WTC11 (cell line): ENCODE measurements around the gene GLI1. TPM values are rescaled to one million over a fixed set of nuclear protein-coding genes. Genes with fewer than 3 reads are reported as not detected.

Experiments used
- ATAC-seq: fragments of 200-7000 bp; cut with Tn5 transposase; 2 replicates; pipeline ENCODE4 v1.10.0; 2021; ENCODE audit warnings: mild to moderate bottlenecking, moderate library complexity
- CTCF ChIA-PET: fragments of 300-600 bp; sonication (Branson Sonifier 250); formaldehyde crosslinking; loops from one replicate; lab custom pipeline; 2021; ENCODE audit warnings: antibody characterized with exemption; lab: Charles Lee
- POLR2A ChIA-PET: fragments of 350-600 bp; sonication (Branson Sonifier 250); formaldehyde crosslinking; loops from one replicate; lab custom pipeline; 2021; ENCODE audit warnings: antibody characterized with exemption; lab: Charles Lee
- DNase-seq: peaks from one replicate; pipeline ENCODE4 v3.0.0; 2021; ENCODE audit warnings: low spot score
- H3K27ac Mint-ChIP-seq: 2 replicates; pipeline ENCODE4 v1.8.0; 2021; ENCODE audit warnings: mixed read lengths
- H3K27me3 Mint-ChIP-seq: 2 replicates; pipeline ENCODE4 v1.8.0; 2021; ENCODE audit warnings: low read depth, mild to moderate bottlenecking, moderate library complexity, mixed read lengths
- H3K36me3 Mint-ChIP-seq: 2 replicates; pipeline ENCODE4 v1.8.0; 2021; ENCODE audit warnings: mixed read lengths
- H3K4me1 Mint-ChIP-seq: 2 replicates; pipeline ENCODE4 v1.8.0; 2022; ENCODE audit warnings: mixed read lengths
- H3K4me3 Mint-ChIP-seq: 2 replicates; pipeline ENCODE4 v1.8.0; 2021; ENCODE audit warnings: mild to moderate bottlenecking, moderate library complexity, mixed read lengths
- H3K9me3 Mint-ChIP-seq: 2 replicates; pipeline ENCODE4 v1.8.0; 2021; ENCODE audit warnings: mixed read lengths
- ATF1 ChIP-seq: sonication (generic); formaldehyde crosslinking; IDR thresholded peaks from 2 replicates; pipeline ENCODE4 v1.8.1; 2023; ENCODE audit warnings: mild to moderate bottlenecking, moderate library complexity, missing genetic modification reagents
- E2F1 ChIP-seq: sonication (generic); formaldehyde crosslinking; IDR thresholded peaks from 2 replicates; pipeline ENCODE4 v1.8.0; 2022; ENCODE audit warnings: mild to moderate bottlenecking, missing genetic modification reagents
- ERG ChIP-seq: fragments of 250-450 bp; sonication (Bioruptor Pico); IDR thresholded peaks from 2 replicates; pipeline ENCODE4 v1.8.0; 2021; ENCODE audit warnings: mild to moderate bottlenecking
- ESRRA ChIP-seq: sonication (generic); formaldehyde crosslinking; IDR thresholded peaks from 2 replicates; pipeline ENCODE4 v1.8.1; 2022; ENCODE audit warnings: mild to moderate bottlenecking, missing genetic modification reagents, borderline replicate concordance
- FOXK1 ChIP-seq: sonication (generic); formaldehyde crosslinking; IDR thresholded peaks from 2 replicates; pipeline ENCODE4 v1.8.0; 2022; ENCODE audit warnings: mild to moderate bottlenecking, moderate library complexity, missing genetic modification reagents
- IRF1 ChIP-seq: sonication (generic); formaldehyde crosslinking; IDR thresholded peaks from 2 replicates; pipeline ENCODE4 v1.8.0; 2023; ENCODE audit warnings: missing genetic modification reagents
- IRF2 ChIP-seq: sonication (generic); formaldehyde crosslinking; IDR thresholded peaks from 2 replicates; pipeline ENCODE4 v1.8.0; 2022; ENCODE audit warnings: low read depth, missing genetic modification reagents, borderline replicate concordance
- JAZF1 ChIP-seq: fragments of 250-450 bp; sonication (Bioruptor Pico); IDR thresholded peaks from 2 replicates; pipeline ENCODE4 v1.9.0; 2021; ENCODE audit warnings: moderate library complexity, mild to moderate bottlenecking, inconsistent platforms
- MAX ChIP-seq: sonication (generic); formaldehyde crosslinking; IDR thresholded peaks from 2 replicates; pipeline ENCODE4 v1.8.0; 2022; ENCODE audit warnings: mild to moderate bottlenecking, missing genetic modification reagents
- MXD4 ChIP-seq: fragments of 250-450 bp; sonication (Bioruptor Pico); IDR thresholded peaks from 2 replicates; pipeline ENCODE4 v1.8.0; 2021; ENCODE audit warnings: mild to moderate bottlenecking, moderate library complexity, borderline replicate concordance
- NR1H2 ChIP-seq: sonication (generic); formaldehyde crosslinking; IDR thresholded peaks from 2 replicates; pipeline ENCODE4 v1.9.0; 2021; ENCODE audit warnings: mild to moderate bottlenecking, moderate library complexity, missing genetic modification reagents
- NR2C2 ChIP-seq: sonication (generic); formaldehyde crosslinking; IDR thresholded peaks from 2 replicates; pipeline ENCODE4 v1.8.0; 2022; ENCODE audit warnings: mild to moderate bottlenecking, missing genetic modification reagents
- OVOL2 ChIP-seq: fragments of 250-450 bp; sonication (Bioruptor Pico); IDR thresholded peaks from 2 replicates; pipeline ENCODE4 v1.9.0; 2021; ENCODE audit warnings: mild to moderate bottlenecking, borderline replicate concordance
- PRDM15 ChIP-seq: sonication (generic); formaldehyde crosslinking; IDR thresholded peaks from 2 replicates; pipeline ENCODE4 v1.8.0; 2022; ENCODE audit warnings: missing genetic modification reagents
- PREB ChIP-seq: sonication (generic); formaldehyde crosslinking; IDR thresholded peaks from 2 replicates; pipeline ENCODE4 v1.8.1; 2022; ENCODE audit warnings: mild to moderate bottlenecking, missing genetic modification reagents, moderate library complexity, borderline replicate concordance
- SOX15 ChIP-seq: fragments of 250-450 bp; sonication (Bioruptor Pico); IDR thresholded peaks from 2 replicates; pipeline ENCODE4 v1.9.0; 2021; ENCODE audit warnings: mild to moderate bottlenecking
- SP1 ChIP-seq: sonication (generic); formaldehyde crosslinking; conservative IDR thresholded peaks from 2 replicates; pipeline ENCODE4 v1.8.1; 2022; ENCODE audit warnings: missing genetic modification reagents
- TCF7 ChIP-seq: sonication (generic); formaldehyde crosslinking; IDR thresholded peaks from 2 replicates; pipeline ENCODE4 v1.8.0; 2022; ENCODE audit warnings: mild to moderate bottlenecking, low read depth, missing genetic modification reagents, moderate library complexity
- ZNF263 ChIP-seq: sonication (generic); formaldehyde crosslinking; IDR thresholded peaks from 2 replicates; pipeline ENCODE4 v1.8.1; 2022; ENCODE audit warnings: low read depth, mild to moderate bottlenecking, moderate library complexity, missing genetic modification reagents
- ZNF317 ChIP-seq: sonication (generic); formaldehyde crosslinking; IDR thresholded peaks from 2 replicates; pipeline ENCODE4 v1.8.1; 2023; ENCODE audit warnings: low read depth, mild to moderate bottlenecking, moderate library complexity, missing genetic modification reagents, borderline replicate concordance
- total RNA-seq: library from RNA; stranded (reverse); gene quantifications from 3 replicates; pipeline ENCODE4 v1.2.3, GENCODE V29; 2021
- TF ChIP-seq, protein P1 (sequence below): fragments of 250-450 bp; sonication (Bioruptor Pico); IDR thresholded peaks from 2 replicates; pipeline ENCODE4 v1.9.0; 2021; ENCODE audit warnings: moderate library complexity, mild to moderate bottlenecking, inconsistent platforms, borderline replicate concordance
- TF ChIP-seq, protein P2 (sequence below): fragments of 250-450 bp; sonication (Bioruptor Pico); IDR thresholded peaks from 2 replicates; pipeline ENCODE4 v2.1.2; 2022; ENCODE audit warnings: mild to moderate bottlenecking, moderate library complexity
- TF ChIP-seq, protein P3 (sequence below): sonication (generic); formaldehyde crosslinking; IDR thresholded peaks from 2 replicates; pipeline ENCODE4 v1.8.0; 2022; ENCODE audit warnings: mild to moderate bottlenecking, missing genetic modification reagents

Gene GLI1
- total RNA-seq, 1 experiment from 2014 or later = 16.2 TPM

DNA sequence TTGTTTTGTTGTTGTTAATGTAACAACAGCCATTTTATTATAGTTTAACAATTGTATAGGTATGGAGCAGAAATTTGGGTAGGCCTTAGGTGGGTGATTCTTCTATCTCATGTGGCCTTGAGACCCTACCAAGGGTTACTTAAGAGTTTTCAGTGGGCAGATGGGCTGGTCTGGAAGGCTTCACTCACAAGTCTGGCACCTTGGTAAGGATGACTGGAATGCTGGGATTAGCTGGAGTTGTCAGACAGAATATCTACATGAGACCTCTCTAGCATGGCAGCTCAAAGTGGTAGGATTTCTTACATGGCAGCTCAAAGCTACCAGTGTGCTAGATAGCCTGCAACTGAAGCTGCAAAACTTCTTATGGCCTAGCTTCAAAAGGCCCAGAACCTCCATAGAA lies 26.1 kb downstream of the GLI1 start (continued):
- TF ChIP-seq MAX (CRISPR knock-in tag) (no peak), NR2C2 (CRISPR knock-in tag) (no peak), E2F1 (no peak), ZNF263 (CRISPR knock-in tag) (no peak), IRF2 (CRISPR knock-in tag) (no peak)
- TF ChIP-seq, protein P1, sequence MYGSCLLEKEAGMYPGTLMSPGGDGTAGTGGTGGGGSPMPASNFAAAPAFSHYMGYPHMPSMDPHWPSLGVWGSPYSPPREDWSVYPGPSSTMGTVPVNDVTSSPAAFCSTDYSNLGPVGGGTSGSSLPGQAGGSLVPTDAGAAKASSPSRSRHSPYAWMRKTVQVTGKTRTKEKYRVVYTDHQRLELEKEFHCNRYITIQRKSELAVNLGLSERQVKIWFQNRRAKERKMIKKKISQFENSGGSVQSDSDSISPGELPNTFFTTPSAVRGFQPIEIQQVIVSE = no peak

- Mint-ChIP-seq H3K27ac (peak overlapping the region; percentile 6; the same call in 1 of the 2 replicates), H3K9me3 (no peaks in the 10 kb centered on the region), H3K36me3 (peaks cover 41% of the 10 kb centered on the region), H3K27me3 (no peaks in the 10 kb centered on the region; the same call in 1 of the 2 replicates), H3K4me3 (peak overlapping the region; percentile 99), H3K4me1 (peaks cover 15% of the 10 kb centered on the region)
- CTCF ChIA-PET = interaction anchor here (0.7 to 1.4 kb wide), 4 partner anchors 11 to 400 kb away, joined by 3 to 11 read pairs (median 5); no protein-coding TSS in a partner anchor
- POLR2A ChIA-PET = interaction anchor here (0.7 to 1.1 kb wide), 3 partner anchors 11 to 59 kb away, joined by 3 to 8 read pairs (median 3); no protein-coding TSS in a partner anchor
- ATAC-seq (0 out of 2 replicates have a peak, but pooled peaks have one; percentile 3), DNase-seq (no peak)
- TF ChIP-seq OVOL2 (CRISPR knock-in tag) (no peak), PREB (CRISPR knock-in tag) (no peak), ESRRA (CRISPR knock-in tag) (no peak), JAZF1 (no peak), ERG (CRISPR knock-in tag) (no peak), PRDM15 (no peak), IRF1 (no peak), NR1H2 (CRISPR knock-in tag) (no peak), MXD4 (CRISPR knock-in tag) (no peak), SP1 (CRISPR knock-in tag) (no peak), ZNF317 (CRISPR knock-in tag) (no peak), ATF1 (CRISPR knock-in tag) (no peak), SOX15 (CRISPR knock-in tag) (no peak), FOXK1 (CRISPR knock-in tag) (no peak), TCF7 (CRISPR knock-in tag) (no peak)
- TF ChIP-seq, protein P2, sequence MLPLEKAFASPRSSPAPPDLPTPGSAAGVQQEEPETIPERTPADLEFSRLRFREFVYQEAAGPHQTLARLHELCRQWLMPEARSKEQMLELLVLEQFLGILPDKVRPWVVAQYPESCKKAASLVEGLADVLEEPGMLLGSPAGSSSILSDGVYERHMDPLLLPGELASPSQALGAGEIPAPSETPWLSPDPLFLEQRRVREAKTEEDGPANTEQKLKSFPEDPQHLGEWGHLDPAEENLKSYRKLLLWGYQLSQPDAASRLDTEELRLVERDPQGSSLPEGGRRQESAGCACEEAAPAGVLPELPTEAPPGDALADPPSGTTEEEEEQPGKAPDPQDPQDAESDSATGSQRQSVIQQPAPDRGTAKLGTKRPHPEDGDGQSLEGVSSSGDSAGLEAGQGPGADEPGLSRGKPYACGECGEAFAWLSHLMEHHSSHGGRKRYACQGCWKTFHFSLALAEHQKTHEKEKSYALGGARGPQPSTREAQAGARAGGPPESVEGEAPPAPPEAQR = no peak
- TF ChIP-seq, protein P3, sequence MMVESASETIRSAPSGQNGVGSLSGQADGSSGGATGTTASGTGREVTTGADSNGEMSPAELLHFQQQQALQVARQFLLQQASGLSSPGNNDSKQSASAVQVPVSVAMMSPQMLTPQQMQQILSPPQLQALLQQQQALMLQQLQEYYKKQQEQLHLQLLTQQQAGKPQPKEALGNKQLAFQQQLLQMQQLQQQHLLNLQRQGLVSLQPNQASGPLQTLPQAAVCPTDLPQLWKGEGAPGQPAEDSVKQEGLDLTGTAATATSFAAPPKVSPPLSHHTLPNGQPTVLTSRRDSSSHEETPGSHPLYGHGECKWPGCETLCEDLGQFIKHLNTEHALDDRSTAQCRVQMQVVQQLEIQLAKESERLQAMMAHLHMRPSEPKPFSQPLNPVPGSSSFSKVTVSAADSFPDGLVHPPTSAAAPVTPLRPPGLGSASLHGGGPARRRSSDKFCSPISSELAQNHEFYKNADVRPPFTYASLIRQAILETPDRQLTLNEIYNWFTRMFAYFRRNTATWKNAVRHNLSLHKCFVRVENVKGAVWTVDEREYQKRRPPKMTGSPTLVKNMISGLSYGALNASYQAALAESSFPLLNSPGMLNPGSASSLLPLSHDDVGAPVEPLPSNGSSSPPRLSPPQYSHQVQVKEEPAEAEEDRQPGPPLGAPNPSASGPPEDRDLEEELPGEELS (CRISPR knock-in tag) = no peak
These were observed 27.5 kb downstream of the GLI1 start for GRCh38 chr12:57487055-57487596.
